Loucy (cell line): Measurements from ENCODE around the gene RPP25.

Experiments
- CTCF ChIP-seq: fragments of 200-600 bp; sonication (generic); conservative IDR thresholded peaks from 2 replicates; pipeline ENCODE4 v1.5.1; 2014; ENCODE audit warnings: mild to moderate bottlenecking, antibody characterized with exemption, low read length
- EZH2phosphoT487 ChIP-seq: fragments of 200-600 bp; IDR thresholded peaks from 2 replicates; pipeline ENCODE4 v1.6.1; 2018; ENCODE audit warnings: antibody characterized with exemption, mild to moderate bottlenecking, moderate library complexity, borderline replicate concordance

- TF ChIP-seq CTCF (no peak), EZH2phosphoT487 (no peak)
Observed at GRCh38 chr15:74960995-74961588, 4.5 kb upstream of the RPP25 start.
